ENCODE results near the gene TPCN2. TPM values are rescaled to one million over a fixed set of nuclear protein-coding genes. Genes with fewer than 3 reads are reported as not detected.
"Not testable (repeated sequence)": the region's sequence is repeated elsewhere in the genome, so short reads cannot be mapped to it uniquely, and the experiment has no call there.

Gene TPCN2
- total RNA-seq, 1 donor from 2014 or later, result 12.6 TPM

- DNase-seq (ENCODE audit: low spot score), result no peak
- peaks cover under 1% of the 10 kb centered on the region for H3K27me3 Mint-ChIP-seq (ENCODE audit: low read depth)
- no peak overlapping the region for H3K27ac Mint-ChIP-seq (ENCODE audit: unreplicated experiment)
- TF ChIP-seq CTCF (IDR thresholded peaks at IDR 0.05), result no peak
- H3K9me3 Mint-ChIP-seq (ENCODE audit: low read depth), result peaks cover 25% of the 10 kb centered on the region
- H3K4me1 Mint-ChIP-seq (ENCODE audit: low read depth), result peaks cover 15% of the 10 kb centered on the region
- peaks cover 9% of the 10 kb centered on the region for H3K36me3 Mint-ChIP-seq (ENCODE audit: low read depth)
- no peak overlapping the region for H3K4me3 Mint-ChIP-seq (ENCODE audit: unreplicated experiment)
Measured at GRCh38 chr11:69148377-69148762, 99.6 kb downstream of the TPCN2 start.

- H3K27ac Mint-ChIP-seq (ENCODE audit: unreplicated experiment), result peak overlapping the region; percentile 28
- H3K4me1 Mint-ChIP-seq (ENCODE audit: low read depth), result peaks cover 17% of the 10 kb centered on the region
- TF ChIP-seq CTCF (IDR thresholded peaks at IDR 0.05), result no peak
- H3K9me3 Mint-ChIP-seq (ENCODE audit: low read depth), result peaks cover 25% of the 10 kb centered on the region
- no peak overlapping the region for H3K4me3 Mint-ChIP-seq (ENCODE audit: unreplicated experiment)
- DNase-seq (ENCODE audit: low spot score), result no peak
- peaks cover 2% of the 10 kb centered on the region for H3K27me3 Mint-ChIP-seq (ENCODE audit: low read depth)
- H3K36me3 Mint-ChIP-seq (ENCODE audit: low read depth), result peaks cover 9% of the 10 kb centered on the region
Measured at GRCh38 chr11:69148806-69149205, 100.1 kb downstream of the TPCN2 start.

GRCh38 chr11:69149338-69150045 lies 100.8 kb downstream of the TPCN2 start:
- not testable (repeated sequence) for H3K36me3 Mint-ChIP-seq (ENCODE audit: low read depth); H3K27me3 Mint-ChIP-seq (ENCODE audit: low read depth); DNase-seq (ENCODE audit: low spot score); H3K4me3 Mint-ChIP-seq (ENCODE audit: unreplicated experiment); H3K27ac Mint-ChIP-seq (ENCODE audit: unreplicated experiment)
- Mint-ChIP-seq H3K9me3 (ENCODE audit: low read depth) (peaks cover 25% of the 10 kb centered on the region), H3K4me1 (ENCODE audit: low read depth) (peaks cover 14% of the 10 kb centered on the region)

GRCh38 chr11:69150175-69150574 lies 101.4 kb downstream of the TPCN2 start:
- Mint-ChIP-seq H3K27ac (ENCODE audit: unreplicated experiment) (no peak overlapping the region), H3K36me3 (ENCODE audit: low read depth) (peaks cover 9% of the 10 kb centered on the region), H3K27me3 (ENCODE audit: low read depth) (peaks cover 2% of the 10 kb centered on the region), H3K9me3 (ENCODE audit: low read depth) (peaks cover 25% of the 10 kb centered on the region), H3K4me1 (ENCODE audit: low read depth) (peaks cover 9% of the 10 kb centered on the region), H3K4me3 (ENCODE audit: unreplicated experiment) (no peak overlapping the region)
- TF ChIP-seq CTCF (IDR thresholded peaks at IDR 0.05), result no peak
- DNase-seq (ENCODE audit: low spot score), result no peak

GRCh38 chr11:69151836-69152235 lies 103.1 kb downstream of the TPCN2 start:
- no peak overlapping the region for H3K27ac Mint-ChIP-seq (ENCODE audit: unreplicated experiment)
- H3K4me1 Mint-ChIP-seq (ENCODE audit: low read depth), result peaks cover 15% of the 10 kb centered on the region
- H3K36me3 Mint-ChIP-seq (ENCODE audit: low read depth), result peaks cover 4% of the 10 kb centered on the region
- H3K4me3 Mint-ChIP-seq (ENCODE audit: unreplicated experiment), result no peak overlapping the region
- TF ChIP-seq CTCF (IDR thresholded peaks at IDR 0.05), result no peak
- peaks cover 2% of the 10 kb centered on the region for H3K27me3 Mint-ChIP-seq (ENCODE audit: low read depth)
- DNase-seq (ENCODE audit: low spot score), result no peak
- peaks cover 11% of the 10 kb centered on the region for H3K9me3 Mint-ChIP-seq (ENCODE audit: low read depth)
